DOHH2 (cell line): ENCODE measurements around the gene ID2.

Experiments
- CTCF ChIP-seq: fragments of 200-600 bp; sonication (generic); IDR thresholded peaks from one replicate; pipeline ENCODE4 v1.5.1; 2014; ENCODE audit warnings: antibody characterized with exemption, mild to moderate bottlenecking, low read depth, low read length; ENCODE audit not compliant: poor library complexity, severe bottlenecking
- EZH2phosphoT487 ChIP-seq: fragments of 200-600 bp; sonication (generic); IDR thresholded peaks from 2 replicates; pipeline ENCODE4 v1.6.1; 2017; ENCODE audit warnings: borderline replicate concordance, mild to moderate bottlenecking, antibody characterized with exemption, low read length, moderate library complexity, mixed read lengths

DNA sequence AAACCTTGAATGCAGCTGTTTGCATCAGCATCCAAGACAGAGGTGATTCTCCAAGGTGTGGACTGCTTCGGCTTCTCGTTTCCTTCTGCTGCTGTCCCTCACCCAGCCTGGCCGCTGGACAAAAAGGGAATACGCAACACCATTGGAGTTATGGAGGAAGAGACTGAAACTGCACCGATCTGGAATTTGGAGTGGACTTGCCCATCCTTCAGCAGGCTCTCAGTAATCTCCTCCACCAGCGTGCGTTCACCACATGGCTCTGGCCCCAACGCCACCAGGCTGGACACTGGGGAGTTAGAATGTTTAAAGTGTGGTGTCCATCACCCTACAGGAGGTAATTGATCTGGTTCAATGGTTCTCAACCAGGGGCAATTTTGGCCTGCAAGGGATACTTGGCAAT, 41.4 kb upstream of the ID2 start:
- TF ChIP-seq CTCF, result no peak
- no peak for TF ChIP-seq EZH2phosphoT487
